Liver (tissue), 9 donors: Measurements from ENCODE around the gene ODF2. TPM values are rescaled to one million over a fixed set of nuclear protein-coding genes. Genes with fewer than 3 reads are reported as not detected.

Experiments used
- DNase-seq: peaks from one replicate; pipeline ENCODE4 v3.0.0-alpha.2; 2017; ENCODE audit warnings: low spot score
- H3K27ac ChIP-seq, 2 donors: one replicate each; pipeline ENCODE4 v1.7.0; 2013; ENCODE audit warnings: inconsistent platforms in 2 of 2, low read length in 2 of 2, control low read depth in 1 of 2, low read depth in 1 of 2, mild to moderate bottlenecking in 1 of 2
- H3K27me3 ChIP-seq, 4 donors: one replicate each; pipeline versions ENCODE4 v1.6.1 to v1.7.0; 2013; ENCODE audit warnings: low read length in 3 of 4, inconsistent platforms in 1 of 4, mild to moderate bottlenecking in 1 of 4, moderate library complexity in 1 of 4; ENCODE audit not compliant: control insufficient read depth in 4 of 4, insufficient read depth in 4 of 4
- H3K36me3 ChIP-seq, 4 donors: one replicate each; pipeline versions ENCODE4 v1.6.1 to v1.7.0; 2013; ENCODE audit warnings: low read length in 3 of 4, mild to moderate bottlenecking in 3 of 4, low read depth in 1 of 4, moderate library complexity in 1 of 4; ENCODE audit not compliant: control insufficient read depth in 4 of 4, insufficient read depth in 3 of 4
- H3K4me1 ChIP-seq, 4 donors: one replicate each; pipeline versions ENCODE4 v1.6.1 to v1.7.0; 2013; ENCODE audit warnings: low read length in 3 of 4, mild to moderate bottlenecking in 3 of 4, moderate library complexity in 1 of 4; ENCODE audit not compliant: control insufficient read depth in 4 of 4, insufficient read depth in 4 of 4
- H3K4me3 ChIP-seq, 3 donors: one replicate each; pipeline versions ENCODE4 v1.6.1 to v1.7.0; 2013; ENCODE audit warnings: low read length in 3 of 3, control low read depth in 1 of 3, low read depth in 1 of 3, mild to moderate bottlenecking in 1 of 3
- H3K9ac ChIP-seq, 2 donors: one replicate each; pipeline ENCODE4 v1.7.0; 2013; ENCODE audit warnings: low read length in 2 of 2, mild to moderate bottlenecking in 2 of 2, moderate library complexity in 2 of 2, control low read depth in 1 of 2, low read depth in 1 of 2
- H3K9me3 ChIP-seq, 4 donors: one replicate each; pipeline versions ENCODE4 v1.6.1 to v1.7.0; 2013; ENCODE audit warnings: low read length in 3 of 4; ENCODE audit not compliant: control insufficient read depth in 4 of 4
- ATF3 ChIP-seq: IDR thresholded peaks from 2 replicates; pipeline ENCODE4 v1.6.1; 2016; ENCODE audit warnings: antibody characterized with exemption
- EGR1 ChIP-seq, 2 donors: IDR thresholded peaks; 2 replicates each; pipeline ENCODE4 v1.6.1; 2016 to 2018; ENCODE audit warnings: antibody characterized with exemption in 2 of 2, low read depth in 2 of 2
- FOXA1 ChIP-seq: IDR thresholded peaks from 2 replicates; pipeline ENCODE4 v1.6.1; 2016; ENCODE audit warnings: antibody characterized with exemption
- FOXA2 ChIP-seq: IDR thresholded peaks from 2 replicates; pipeline ENCODE4 v1.6.1; 2016; ENCODE audit warnings: antibody characterized with exemption
- GABPA ChIP-seq, 2 donors: IDR thresholded peaks in 1 of 2; conservative IDR thresholded peaks in 1 of 2; 2 replicates each; pipeline ENCODE4 v1.6.1; 2016; ENCODE audit warnings: antibody characterized with exemption in 2 of 2, mild to moderate bottlenecking in 1 of 2, moderate library complexity in 1 of 2
- HNF4A ChIP-seq, 2 donors: conservative IDR thresholded peaks; 2 replicates each; pipeline ENCODE4 v1.6.1; 2016; ENCODE audit warnings: antibody characterized with exemption in 2 of 2, mild to moderate bottlenecking in 2 of 2
- HNF4G ChIP-seq: IDR thresholded peaks from 2 replicates; pipeline ENCODE4 v1.6.1; 2016; ENCODE audit warnings: antibody characterized with exemption
- JUND ChIP-seq, 2 donors: IDR thresholded peaks; 2 replicates each; pipeline ENCODE4 v1.6.1; 2016; ENCODE audit warnings: antibody characterized with exemption in 2 of 2
- NR2F2 ChIP-seq: IDR thresholded peaks from 2 replicates; pipeline ENCODE4 v1.6.1; 2016; ENCODE audit warnings: antibody characterized with exemption
- RXRA ChIP-seq, 2 donors: IDR thresholded peaks; 2 replicates each; pipeline ENCODE4 v1.6.1; 2017 to 2018; ENCODE audit warnings: antibody characterized with exemption in 2 of 2, mild to moderate bottlenecking in 1 of 2
- TAF1 ChIP-seq: conservative IDR thresholded peaks from 2 replicates; pipeline ENCODE4 v1.6.1; 2016; ENCODE audit warnings: antibody characterized with exemption, mild to moderate bottlenecking
- YY1 ChIP-seq: IDR thresholded peaks from 2 replicates; pipeline ENCODE4 v1.6.1; 2016; ENCODE audit warnings: antibody characterized with exemption, mild to moderate bottlenecking
- WGBS: extraction: QIAGEN DNeasy Blood & Tissue Kit; methylation state at CpG from one replicate; pipeline ENCODE4 v1.1.7; 2013; 5-methylcytosine and 5-hydroxymethylcytosine counted together
- polyA plus RNA-seq, 2 donors: library from polyadenylated mRNA; stranded (reverse) in 1 of 2; unstranded in 1 of 2; fragments of 200-250 nt in 1 of 2; fragments of >200 nt in 1 of 2; fragmentation: Nextera tagmentation in 1 of 2; extraction: Ambion mirVana in 1 of 2; gene quantifications; one replicate each; pipeline versions ENCODE4 v1.2.1 to v1.2.3, GENCODE V29; 2013 to 2015
- total RNA-seq, 2 donors: library from RNA; depleted of rRNA; stranded (reverse); fragments of >200 nt; gene quantifications; one replicate each; pipeline ENCODE4 v1.2.3, GENCODE V29; 2014
- TF ChIP-seq, protein P1 (sequence below): fragments of 150-350 bp; IDR thresholded peaks from 2 replicates; pipeline ENCODE4 v1.5.1; 2017; ENCODE audit warnings: improper control_type of control experiment, low read depth, low read length; ENCODE audit not compliant: missing input control
- TF ChIP-seq, protein P2 (sequence below): IDR thresholded peaks from 2 replicates; pipeline ENCODE4 v1.6.1; 2016; ENCODE audit warnings: antibody characterized with exemption, mild to moderate bottlenecking
- TF ChIP-seq, protein P3 (sequence below): IDR thresholded peaks from 2 replicates; pipeline ENCODE4 v1.6.1; 2016; ENCODE audit warnings: antibody characterized with exemption
- donor health status: healthy.
- donor health status: healthy.
- donor health status: healthy.
- donor health status: healthy.
- donor health status: healthy.

Gene ODF2
- total and polyA plus RNA-seq, 4 donors, result 5.7 to 21.8 (median 16.7) TPM

DNA sequence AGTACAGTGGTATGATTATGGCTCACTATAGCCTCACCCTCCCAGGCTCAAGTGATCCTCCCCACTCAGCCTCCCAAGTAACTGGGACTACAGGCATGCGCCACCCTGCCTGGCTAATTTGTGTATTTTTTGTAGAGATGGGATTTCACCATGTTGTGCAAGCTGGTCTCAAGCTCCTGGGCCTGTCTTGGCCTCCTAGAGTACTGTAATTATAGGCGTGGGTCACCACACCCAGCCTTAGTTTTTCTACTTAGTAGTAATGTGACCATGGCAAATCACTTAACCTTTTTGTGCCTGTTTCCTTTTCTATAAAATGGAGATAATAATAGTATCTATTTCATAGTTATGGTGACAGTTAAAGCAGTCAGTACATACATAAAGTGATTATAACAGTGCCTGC lies 70.9 kb downstream of the ODF2 start:
- DNase-seq, result no peak
- WGBS, result 97% methylated on average over 2 of the region's 2 CpGs
- Histone ChIP-seq H3K27me3 (no peaks in the 10 kb centered on the region), H3K27ac (no peak overlapping the region), H3K4me3 (no peak overlapping the region), H3K4me1 (peaks cover 0 to 13% (median 9%) of the 10 kb centered on the region in 4 donors), H3K9me3 (no peaks in the 10 kb centered on the region), H3K9ac (no peak overlapping the region), H3K36me3 (peaks cover 10 to 42% (median 28%) of the 10 kb centered on the region in 4 donors)
- TF ChIP-seq, protein P1, sequence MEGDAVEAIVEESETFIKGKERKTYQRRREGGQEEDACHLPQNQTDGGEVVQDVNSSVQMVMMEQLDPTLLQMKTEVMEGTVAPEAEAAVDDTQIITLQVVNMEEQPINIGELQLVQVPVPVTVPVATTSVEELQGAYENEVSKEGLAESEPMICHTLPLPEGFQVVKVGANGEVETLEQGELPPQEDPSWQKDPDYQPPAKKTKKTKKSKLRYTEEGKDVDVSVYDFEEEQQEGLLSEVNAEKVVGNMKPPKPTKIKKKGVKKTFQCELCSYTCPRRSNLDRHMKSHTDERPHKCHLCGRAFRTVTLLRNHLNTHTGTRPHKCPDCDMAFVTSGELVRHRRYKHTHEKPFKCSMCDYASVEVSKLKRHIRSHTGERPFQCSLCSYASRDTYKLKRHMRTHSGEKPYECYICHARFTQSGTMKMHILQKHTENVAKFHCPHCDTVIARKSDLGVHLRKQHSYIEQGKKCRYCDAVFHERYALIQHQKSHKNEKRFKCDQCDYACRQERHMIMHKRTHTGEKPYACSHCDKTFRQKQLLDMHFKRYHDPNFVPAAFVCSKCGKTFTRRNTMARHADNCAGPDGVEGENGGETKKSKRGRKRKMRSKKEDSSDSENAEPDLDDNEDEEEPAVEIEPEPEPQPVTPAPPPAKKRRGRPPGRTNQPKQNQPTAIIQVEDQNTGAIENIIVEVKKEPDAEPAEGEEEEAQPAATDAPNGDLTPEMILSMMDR, result no peak
- TF ChIP-seq FOXA2 (no peak), RXRA (IDR thresholded peaks at IDR 0.05) (no peak), HNF4G (no peak), TAF1 (no peak), FOXA1 (no peak), JUND (IDR thresholded peaks at IDR 0.05) (no peak), NR2F2 (no peak), HNF4A (conservative IDR thresholded peaks at IDR 0.05) (no peak), EGR1 (IDR thresholded peaks at IDR 0.05; ENCODE audit: low read depth in 2 of 2) (no peak)
- TF ChIP-seq, protein P2, sequence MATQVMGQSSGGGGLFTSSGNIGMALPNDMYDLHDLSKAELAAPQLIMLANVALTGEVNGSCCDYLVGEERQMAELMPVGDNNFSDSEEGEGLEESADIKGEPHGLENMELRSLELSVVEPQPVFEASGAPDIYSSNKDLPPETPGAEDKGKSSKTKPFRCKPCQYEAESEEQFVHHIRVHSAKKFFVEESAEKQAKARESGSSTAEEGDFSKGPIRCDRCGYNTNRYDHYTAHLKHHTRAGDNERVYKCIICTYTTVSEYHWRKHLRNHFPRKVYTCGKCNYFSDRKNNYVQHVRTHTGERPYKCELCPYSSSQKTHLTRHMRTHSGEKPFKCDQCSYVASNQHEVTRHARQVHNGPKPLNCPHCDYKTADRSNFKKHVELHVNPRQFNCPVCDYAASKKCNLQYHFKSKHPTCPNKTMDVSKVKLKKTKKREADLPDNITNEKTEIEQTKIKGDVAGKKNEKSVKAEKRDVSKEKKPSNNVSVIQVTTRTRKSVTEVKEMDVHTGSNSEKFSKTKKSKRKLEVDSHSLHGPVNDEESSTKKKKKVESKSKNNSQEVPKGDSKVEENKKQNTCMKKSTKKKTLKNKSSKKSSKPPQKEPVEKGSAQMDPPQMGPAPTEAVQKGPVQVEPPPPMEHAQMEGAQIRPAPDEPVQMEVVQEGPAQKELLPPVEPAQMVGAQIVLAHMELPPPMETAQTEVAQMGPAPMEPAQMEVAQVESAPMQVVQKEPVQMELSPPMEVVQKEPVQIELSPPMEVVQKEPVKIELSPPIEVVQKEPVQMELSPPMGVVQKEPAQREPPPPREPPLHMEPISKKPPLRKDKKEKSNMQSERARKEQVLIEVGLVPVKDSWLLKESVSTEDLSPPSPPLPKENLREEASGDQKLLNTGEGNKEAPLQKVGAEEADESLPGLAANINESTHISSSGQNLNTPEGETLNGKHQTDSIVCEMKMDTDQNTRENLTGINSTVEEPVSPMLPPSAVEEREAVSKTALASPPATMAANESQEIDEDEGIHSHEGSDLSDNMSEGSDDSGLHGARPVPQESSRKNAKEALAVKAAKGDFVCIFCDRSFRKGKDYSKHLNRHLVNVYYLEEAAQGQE, result no peak

DNA sequence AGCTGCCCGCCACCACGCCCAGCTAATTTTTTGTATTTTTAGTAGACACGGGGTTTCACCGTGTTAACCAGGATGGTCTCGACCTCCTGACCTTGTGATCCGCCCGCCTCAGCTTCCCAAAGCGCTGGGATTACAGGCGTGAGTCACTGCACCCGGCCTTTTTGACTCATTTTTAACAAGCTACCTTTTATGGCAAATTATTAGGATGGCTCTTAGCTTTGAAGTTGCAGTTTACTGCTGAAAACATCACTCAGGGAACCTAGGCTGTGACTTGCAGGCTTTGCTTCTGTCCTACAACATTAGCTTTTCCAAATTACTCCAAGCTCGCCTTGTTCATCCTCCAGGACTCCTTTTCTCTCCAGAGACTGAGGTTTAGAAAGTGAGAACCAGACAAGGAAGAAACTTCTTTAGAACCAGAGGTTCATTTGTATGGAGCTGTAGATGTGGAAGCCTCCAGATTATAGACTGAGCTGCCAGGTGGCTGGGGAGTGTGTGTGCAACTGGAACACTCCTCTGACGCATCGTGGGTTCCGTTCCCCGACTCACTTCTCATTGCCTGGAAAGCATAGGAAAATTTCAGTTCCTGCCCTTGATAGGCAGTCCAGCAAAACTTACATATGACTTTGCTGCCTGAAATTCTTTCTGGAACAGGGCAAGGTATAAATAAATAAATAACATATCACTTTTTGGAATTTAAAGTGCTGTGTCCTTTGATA lies 72.8 kb downstream of the ODF2 start:
- WGBS, result 91% methylated on average over 15 of the region's 15 CpGs

More for the DNA sequence above, 72.8 kb downstream of the ODF2 start:
- H3K4me1 ChIP-seq, result peaks cover 0 to 2% (median 1%) of the 10 kb centered on the region in 4 donors
- no peak overlapping the region for H3K9ac ChIP-seq
- H3K27ac ChIP-seq, result no peak overlapping the region
- DNase-seq, result no peak
- no peaks in the 10 kb centered on the region for H3K27me3 ChIP-seq
- no peaks in the 10 kb centered on the region for H3K9me3 ChIP-seq
- H3K4me3 ChIP-seq, result no peak overlapping the region
- peaks cover 10 to 53% (median 34%) of the 10 kb centered on the region in 4 donors for H3K36me3 ChIP-seq
- TF ChIP-seq NR2F2 (no peak), YY1 (no peak), TAF1 (no peak), JUND (IDR thresholded peaks at IDR 0.05) (no peak), ATF3 (no peak), HNF4A (conservative IDR thresholded peaks at IDR 0.05) (no peak), EGR1 (IDR thresholded peaks at IDR 0.05; ENCODE audit: low read depth in 2 of 2) (no peak), RXRA (IDR thresholded peaks at IDR 0.05) (no peak), FOXA1 (no peak), GABPA (IDR thresholded peaks at IDR 0.05 in 1 of 2, conservative IDR thresholded peaks at IDR 0.05 in 1 of 2) (no peak), FOXA2 (no peak)
- TF ChIP-seq, protein P3, sequence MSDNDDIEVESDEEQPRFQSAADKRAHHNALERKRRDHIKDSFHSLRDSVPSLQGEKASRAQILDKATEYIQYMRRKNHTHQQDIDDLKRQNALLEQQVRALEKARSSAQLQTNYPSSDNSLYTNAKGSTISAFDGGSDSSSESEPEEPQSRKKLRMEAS, result no peak
- TF ChIP-seq, protein P2, result no peak
